SK-N-SH treated with all-trans-retinoic acid at 6 μM for 48 hours (cell line): ENCODE measurements around the gene LTBP3.

Experiments
- ATAC-seq: fragments of 200-7000 bp; cut with Tn5 transposase; 3 replicates; pipeline ENCODE4 v1.9.1; 2020; ENCODE audit warnings: mild to moderate bottlenecking, moderate library complexity
- ARNTL ChIP-seq: fragments of 450-650 bp; formaldehyde crosslinking; IDR thresholded peaks from 2 replicates; pipeline ENCODE4 v1.5.0; 2020; ENCODE audit warnings: low read depth, mild to moderate bottlenecking, moderate library complexity, borderline replicate concordance
- BACH2 ChIP-seq: fragments of 250-450 bp; sonication (Bioruptor Pico); IDR thresholded peaks from 2 replicates; pipeline ENCODE4 v1.9.0; 2021; ENCODE audit warnings: mild to moderate bottlenecking, borderline replicate concordance
- CREB5 ChIP-seq: fragments of 250-450 bp; sonication (Bioruptor Pico); IDR thresholded peaks from 2 replicates; pipeline ENCODE4 v1.5.1; 2020; ENCODE audit warnings: low read depth, mild to moderate bottlenecking, moderate library complexity
- CSDC2 ChIP-seq: fragments of 250-450 bp; sonication (Bioruptor Pico); IDR thresholded peaks from 2 replicates; pipeline ENCODE4 v1.5.0; 2020; ENCODE audit warnings: mild to moderate bottlenecking, moderate library complexity
- ESRRG ChIP-seq: fragments of 250-450 bp; sonication (Bioruptor Pico); IDR thresholded peaks from 2 replicates; pipeline ENCODE4 v1.6.1; 2021; ENCODE audit warnings: mild to moderate bottlenecking
- GLIS3 ChIP-seq: fragments of 250-450 bp; sonication (Bioruptor Pico); IDR thresholded peaks from 2 replicates; pipeline ENCODE4 v1.5.0; 2020; ENCODE audit warnings: mild to moderate bottlenecking, moderate library complexity
- ISL1 ChIP-seq: fragments of 250-450 bp; sonication (Bioruptor Pico); IDR thresholded peaks from 2 replicates; pipeline ENCODE4 v2.1.2; 2022; ENCODE audit warnings: mild to moderate bottlenecking, moderate library complexity
- PATZ1 ChIP-seq: fragments of 250-450 bp; sonication (Bioruptor Pico); IDR thresholded peaks from 2 replicates; pipeline ENCODE4 v1.8.0; 2020; ENCODE audit warnings: mild to moderate bottlenecking, moderate library complexity, borderline replicate concordance
- POU6F1 ChIP-seq: fragments of 250-450 bp; sonication (Bioruptor Pico); IDR thresholded peaks from 2 replicates; pipeline ENCODE4 v1.8.0; 2021; ENCODE audit warnings: low read depth, mild to moderate bottlenecking, moderate library complexity, borderline replicate concordance
- PPARA ChIP-seq: fragments of 250-450 bp; sonication (Bioruptor Pico); IDR thresholded peaks from 2 replicates; pipeline ENCODE4 v1.5.0; 2020; ENCODE audit warnings: mild to moderate bottlenecking, borderline replicate concordance
- RARB ChIP-seq: fragments of 250-450 bp; sonication (Bioruptor Pico); IDR thresholded peaks from 2 replicates; pipeline ENCODE4 v1.8.0; 2021; ENCODE audit warnings: mild to moderate bottlenecking, moderate library complexity
- SNAI2 ChIP-seq: fragments of 250-450 bp; sonication (Bioruptor Pico); IDR thresholded peaks from 2 replicates; pipeline ENCODE4 v1.5.0; 2020; ENCODE audit warnings: mild to moderate bottlenecking, moderate library complexity
- TCF4 ChIP-seq: fragments of 250-450 bp; sonication (Bioruptor Pico); IDR thresholded peaks from 2 replicates; pipeline ENCODE4 v1.8.0; 2021; ENCODE audit warnings: mild to moderate bottlenecking, moderate library complexity, borderline replicate concordance
- TOX ChIP-seq: fragments of 250-450 bp; sonication (Bioruptor Pico); IDR thresholded peaks from 2 replicates; pipeline ENCODE4 v1.8.0; 2021; ENCODE audit warnings: mild to moderate bottlenecking, moderate library complexity, borderline replicate concordance
- TSHZ2 ChIP-seq: fragments of 250-450 bp; sonication (Bioruptor Pico); IDR thresholded peaks from 2 replicates; pipeline ENCODE4 v1.5.0; 2020; ENCODE audit warnings: mild to moderate bottlenecking, moderate library complexity
- ZC3H10 ChIP-seq: fragments of 250-450 bp; sonication (Bioruptor Pico); IDR thresholded peaks from 2 replicates; pipeline ENCODE4 v1.5.1; 2021; ENCODE audit warnings: mild to moderate bottlenecking, moderate library complexity
- ZFP3 ChIP-seq: fragments of 250-450 bp; sonication (Bioruptor Pico); IDR thresholded peaks from 2 replicates; pipeline ENCODE4 v1.5.0; 2020; ENCODE audit warnings: mild to moderate bottlenecking, moderate library complexity
- ZFP30 ChIP-seq: fragments of 450-650 bp; formaldehyde crosslinking; IDR thresholded peaks from 2 replicates; pipeline ENCODE4 v1.5.0; 2022; ENCODE audit warnings: mild to moderate bottlenecking, moderate library complexity
- ZNF565 ChIP-seq: fragments of 450-650 bp; formaldehyde crosslinking; conservative IDR thresholded peaks from 2 replicates; pipeline ENCODE4 v1.5.0; 2020; ENCODE audit warnings: low read depth, mild to moderate bottlenecking, moderate library complexity
- ZNF70 ChIP-seq: fragments of 450-650 bp; formaldehyde crosslinking; IDR thresholded peaks from 2 replicates; pipeline ENCODE4 v1.5.0; 2020; ENCODE audit warnings: mild to moderate bottlenecking, moderate library complexity
- ZNF8 ChIP-seq: fragments of 450-650 bp; formaldehyde crosslinking; IDR thresholded peaks from 2 replicates; pipeline ENCODE4 v1.5.0; 2020; ENCODE audit warnings: mild to moderate bottlenecking, moderate library complexity

Gene LTBP3

GRCh38 chr11:65590240-65590738, 32.1 kb upstream of the LTBP3 start:
- TF ChIP-seq ZFP30 (CRISPR knock-in tag): no peak
- TF ChIP-seq, all 23 proteins: peak for 0
- ATAC-seq: no peak

- TF ChIP-seq ISL1 (CRISPR knock-in tag): no peak
- TF ChIP-seq CREB5: no peak
- no peak for TF ChIP-seq CSDC2 (CRISPR knock-in tag)
- no peak for TF ChIP-seq BACH2 (CRISPR knock-in tag)
- TF ChIP-seq ZFP3 (CRISPR knock-in tag): no peak
- TF ChIP-seq PPARA: no peak
- no peak for TF ChIP-seq SNAI2 (CRISPR knock-in tag)
- no peak for TF ChIP-seq ESRRG (CRISPR knock-in tag)
- TF ChIP-seq ZNF8: no peak
- ATAC-seq: no peak
Observed at GRCh38 chr11:65589444-65590239, 31.5 kb upstream of the LTBP3 start.

GRCh38 chr11:65588199-65589054, 30.3 kb upstream of the LTBP3 start:
- TF ChIP-seq TOX (no peak), ESRRG (CRISPR knock-in tag) (no peak), ZC3H10 (CRISPR knock-in tag) (no peak), RARB (CRISPR knock-in tag) (no peak), GLIS3 (CRISPR knock-in tag) (no peak), PPARA (no peak), TSHZ2 (no peak), PATZ1 (CRISPR knock-in tag) (no peak), ZNF565 (CRISPR knock-in tag) (no peak), TCF4 (CRISPR knock-in tag) (no peak), ZFP3 (CRISPR knock-in tag) (no peak), ARNTL (CRISPR knock-in tag) (no peak), SNAI2 (CRISPR knock-in tag) (no peak), BACH2 (CRISPR knock-in tag) (no peak)
- peak; percentile 86 for ATAC-seq

GRCh38 chr11:65586676-65587075, 28.5 kb upstream of the LTBP3 start:
- peak; percentile 6; the same call in 1 of the 3 replicates for ATAC-seq
- TF ChIP-seq CSDC2 (CRISPR knock-in tag): no peak

- ATAC-seq: no peak
- no peak for TF ChIP-seq SNAI2 (CRISPR knock-in tag)
- TF ChIP-seq ZNF70 (CRISPR knock-in tag): no peak
- TF ChIP-seq GLIS3 (CRISPR knock-in tag): no peak
- TF ChIP-seq TSHZ2: no peak
- no peak for TF ChIP-seq POU6F1 (CRISPR knock-in tag)
- no peak for TF ChIP-seq PPARA
- no peak for TF ChIP-seq ZNF8
- no peak for TF ChIP-seq TCF4 (CRISPR knock-in tag)
- TF ChIP-seq ARNTL (CRISPR knock-in tag): no peak
Observed at GRCh38 chr11:65586247-65586630, 28.1 kb upstream of the LTBP3 start.
